Panc1 (cell line): ENCODE measurements around the gene GRHL1. TPM values are rescaled to one million over a fixed set of nuclear protein-coding genes. Genes with fewer than 3 reads are reported as not detected.

ENCODE experiments used
- ATAC-seq: fragments of 200-7000 bp; cut with Tn5 transposase; 2 replicates; pipeline ENCODE4 v1.9.1; 2020; ENCODE audit warnings: mild to moderate bottlenecking, moderate library complexity
- BruUV-seq: library from RNA; stranded (reverse); fragments of 400-500 nt; replicated peaks from 2 replicates; lab custom pipeline; 2021; lab: Mats Ljungman, UMichigan
- CTCF ChIA-PET: fragments of 300-600 bp; sonication (Branson Sonifier 250); formaldehyde crosslinking; loops from one replicate; lab custom pipeline; 2022; ENCODE audit warnings: antibody characterized with exemption; lab: Charles Lee
- POLR2A ChIA-PET: fragments of 300-600 bp; sonication (Branson Sonifier 250); formaldehyde crosslinking; loops from one replicate; lab custom pipeline; 2022; ENCODE audit warnings: antibody characterized with exemption; lab: Charles Lee
- DNase-seq: peaks from one replicate; pipeline ENCODE4 v3.0.0-alpha.2; 2010; ENCODE audit warnings: low read depth, low spot score
- H3K27ac ChIP-seq: 2 replicates; pipeline ENCODE4 v1.5.1; 2011; ENCODE audit warnings: mild to moderate bottlenecking, low read length, inconsistent platforms
- H3K27me3 ChIP-seq: fragments of 200-500 bp; sonication (Bioruptor generic); 2 replicates; pipeline ENCODE4 v1.6.0; 2014; ENCODE audit warnings: low read length, inconsistent platforms; ENCODE audit not compliant: control insufficient read depth, insufficient read depth
- H3K36me3 ChIP-seq: fragments of 200-500 bp; sonication (Bioruptor generic); 2 replicates; pipeline ENCODE4 v1.5.1; 2014; ENCODE audit warnings: inconsistent platforms, mild to moderate bottlenecking, low read length, moderate library complexity; ENCODE audit not compliant: control insufficient read depth, insufficient read depth
- H3K4me1 ChIP-seq: 2 replicates; pipeline ENCODE4 v1.5.1; 2011; ENCODE audit warnings: inconsistent platforms, mild to moderate bottlenecking, low read length, moderate library complexity; ENCODE audit not compliant: control insufficient read depth, insufficient read depth
- H3K4me3 ChIP-seq, 2 experiments: 2 replicates each; pipeline ENCODE4 v1.5.1; 2011 to 2012; ENCODE audit warnings: low read depth in 2 of 2, low read length in 2 of 2, mild to moderate bottlenecking in 2 of 2, inconsistent platforms in 1 of 2, moderate library complexity in 1 of 2
- H3K9me3 ChIP-seq: fragments of 200-500 bp; sonication (Bioruptor generic); 2 replicates; pipeline ENCODE4 v1.5.1; 2014; ENCODE audit warnings: low read depth, mild to moderate bottlenecking, inconsistent platforms, low read length, moderate library complexity; ENCODE audit not compliant: control insufficient read depth, insufficient read depth
- CTCF ChIP-seq: fragments of 450-650 bp; IDR thresholded peaks from 2 replicates; pipeline ENCODE4 v1.5.1; 2017; ENCODE audit warnings: mild to moderate bottlenecking
- POLR2AphosphoS5 ChIP-seq: IDR thresholded peaks from 2 replicates; pipeline ENCODE4 v1.6.1; 2012; ENCODE audit warnings: mild to moderate bottlenecking, low read depth, low read length, moderate library complexity
- REST ChIP-seq, 2 experiments: IDR thresholded peaks; 2 replicates each; pipeline ENCODE4 v1.6.1; 2011 to 2012; ENCODE audit warnings: low read depth in 2 of 2, control low read depth in 1 of 2, low read length in 1 of 2, mild to moderate bottlenecking in 1 of 2, moderate library complexity in 1 of 2; ENCODE audit not compliant: insufficient read depth in 1 of 2
- SIN3A ChIP-seq: IDR thresholded peaks from 2 replicates; pipeline ENCODE4 v1.6.1; 2012; ENCODE audit warnings: low read depth, mild to moderate bottlenecking, low read length, moderate library complexity, borderline replicate concordance; ENCODE audit not compliant: insufficient read depth
- TCF7L2 ChIP-seq: IDR thresholded peaks from 2 replicates; pipeline ENCODE4 v1.6.1; 2011; ENCODE audit warnings: mild to moderate bottlenecking, low read depth, low read length, inconsistent platforms
- in situ Hi-C: cut with HindIII; loops from 2 replicates; pipeline ENCODE4 v1.10.0; 2016; ENCODE audit warnings: low sequenced_read_pairs, low pct_unique_long_range_greater_than_20kb
- intact Hi-C: fragments of 100-400 bp; cut with micrococcal nuclease; formaldehyde crosslinking; loops from one replicate; pipeline ENCODE4 v1.10.0; 2022; ENCODE audit not compliant: unreplicated experiment
- total RNA-seq: library from RNA; stranded (reverse); gene quantifications from one replicate; pipeline ENCODE4 v1.2.1, GENCODE V29; 2021; ENCODE audit not compliant: unreplicated experiment

GRHL1 gene
- total RNA-seq, 1 experiment from 2014 or later = 4.7 TPM

GRCh38 chr2:9952286-9952737 lies 819 bp downstream of the GRHL1 start:
- intact Hi-C loops = no loop called here
- Histone ChIP-seq H3K27ac (peak overlapping the region; percentile 64), H3K4me1 (peaks cover 17% of the 10 kb centered on the region), H3K36me3 (no peaks in the 10 kb centered on the region), H3K4me3 (peak overlapping the region; percentile 72 to 75), H3K9me3 (no peaks in the 10 kb centered on the region), H3K27me3 (no peaks in the 10 kb centered on the region)
- BruUV-seq = no TSS peak
- DNase-seq = no peak
- ChIA-PET POLR2A (no interaction called here), CTCF (no interaction called here)
- in situ Hi-C loops = no loop called here
- ATAC-seq = no peak
- no peak for TF ChIP-seq CTCF
- no peak for TF ChIP-seq SIN3A
- no peak for TF ChIP-seq POLR2AphosphoS5
- TF ChIP-seq TCF7L2 = no peak
- TF ChIP-seq REST (IDR thresholded peaks at IDR 0.05; ENCODE audit: insufficient read depth in 1 of 2, low read depth in 2 of 2, low read length in 1 of 2) = no peak

- DNase-seq (no peak), ATAC-seq (no peak)
- ChIA-PET CTCF (no interaction called here), POLR2A (no interaction called here)
- intact Hi-C loops = no loop called here
- H3K36me3 ChIP-seq = no peaks in the 10 kb centered on the region
- H3K9me3 ChIP-seq = no peaks in the 10 kb centered on the region
- peaks cover 17% of the 10 kb centered on the region for H3K4me1 ChIP-seq
- H3K4me3 ChIP-seq = peak overlapping the region; percentile 72 to 75; a peak in 3 of 4 replicates
- peak overlapping the region; percentile 64; the same call in 1 of the 2 replicates for H3K27ac ChIP-seq
- no TSS peak for BruUV-seq
- in situ Hi-C loops = no loop called here
- TF ChIP-seq REST (IDR thresholded peaks at IDR 0.05; ENCODE audit: insufficient read depth in 1 of 2, low read depth in 2 of 2, low read length in 1 of 2) (no peak), CTCF (no peak), TCF7L2 (no peak), POLR2AphosphoS5 (no peak), SIN3A (no peak)
- no peaks in the 10 kb centered on the region for H3K27me3 ChIP-seq
Observed at GRCh38 chr2:9952856-9953503, 1.5 kb downstream of the GRHL1 start.
